WTC11 (cell line): ENCODE measurements around the gene FCHO1. TPM values are rescaled to one million over a fixed set of nuclear protein-coding genes. Genes with fewer than 3 reads are reported as not detected.

Experiments
- ATAC-seq: fragments of 200-7000 bp; cut with Tn5 transposase; 2 replicates; pipeline ENCODE4 v1.10.0; 2021; ENCODE audit warnings: mild to moderate bottlenecking, moderate library complexity
- CTCF ChIA-PET: fragments of 300-600 bp; sonication (Branson Sonifier 250); formaldehyde crosslinking; loops from one replicate; lab custom pipeline; 2021; ENCODE audit warnings: antibody characterized with exemption; lab: Charles Lee
- POLR2A ChIA-PET: fragments of 350-600 bp; sonication (Branson Sonifier 250); formaldehyde crosslinking; loops from one replicate; lab custom pipeline; 2021; ENCODE audit warnings: antibody characterized with exemption; lab: Charles Lee
- DNase-seq: peaks from one replicate; pipeline ENCODE4 v3.0.0; 2021; ENCODE audit warnings: low spot score
- H3K27ac Mint-ChIP-seq: 2 replicates; pipeline ENCODE4 v1.8.0; 2021; ENCODE audit warnings: mixed read lengths
- H3K27me3 Mint-ChIP-seq: 2 replicates; pipeline ENCODE4 v1.8.0; 2021; ENCODE audit warnings: low read depth, mild to moderate bottlenecking, moderate library complexity, mixed read lengths
- H3K36me3 Mint-ChIP-seq: 2 replicates; pipeline ENCODE4 v1.8.0; 2021; ENCODE audit warnings: mixed read lengths
- H3K4me1 Mint-ChIP-seq: 2 replicates; pipeline ENCODE4 v1.8.0; 2022; ENCODE audit warnings: mixed read lengths
- H3K4me3 Mint-ChIP-seq: 2 replicates; pipeline ENCODE4 v1.8.0; 2021; ENCODE audit warnings: mild to moderate bottlenecking, moderate library complexity, mixed read lengths
- H3K9me3 Mint-ChIP-seq: 2 replicates; pipeline ENCODE4 v1.8.0; 2021; ENCODE audit warnings: mixed read lengths
- AR ChIP-seq: fragments of 250-450 bp; sonication (Bioruptor Pico); IDR thresholded peaks from 2 replicates; pipeline ENCODE4 v1.9.0; 2021; ENCODE audit warnings: mild to moderate bottlenecking
- CDX4 ChIP-seq: fragments of 250-450 bp; sonication (Bioruptor Pico); IDR thresholded peaks from 2 replicates; pipeline ENCODE4 v1.9.0; 2021; ENCODE audit warnings: moderate library complexity, mild to moderate bottlenecking, inconsistent platforms, borderline replicate concordance
- FOXJ3 ChIP-seq: sonication (generic); formaldehyde crosslinking; IDR thresholded peaks from 2 replicates; pipeline ENCODE4 v1.9.0; 2021; ENCODE audit warnings: missing genetic modification reagents, mild to moderate bottlenecking, borderline replicate concordance
- FOXK1 ChIP-seq: sonication (generic); formaldehyde crosslinking; IDR thresholded peaks from 2 replicates; pipeline ENCODE4 v1.8.0; 2022; ENCODE audit warnings: mild to moderate bottlenecking, moderate library complexity, missing genetic modification reagents
- FOXP4 ChIP-seq: sonication (generic); formaldehyde crosslinking; IDR thresholded peaks from 2 replicates; pipeline ENCODE4 v1.8.0; 2022; ENCODE audit warnings: mild to moderate bottlenecking, missing genetic modification reagents
- MXD4 ChIP-seq: fragments of 250-450 bp; sonication (Bioruptor Pico); IDR thresholded peaks from 2 replicates; pipeline ENCODE4 v1.8.0; 2021; ENCODE audit warnings: mild to moderate bottlenecking, moderate library complexity, borderline replicate concordance
- NFATC4 ChIP-seq: fragments of 250-450 bp; sonication (Bioruptor Pico); IDR thresholded peaks from 2 replicates; pipeline ENCODE4 v1.9.0; 2021; ENCODE audit warnings: mild to moderate bottlenecking
- NR3C1 ChIP-seq: sonication (generic); formaldehyde crosslinking; conservative IDR thresholded peaks from 2 replicates; pipeline ENCODE4 v1.8.1; 2023; ENCODE audit warnings: low read depth, mild to moderate bottlenecking, missing genetic modification reagents
- PRRX2 ChIP-seq: fragments of 250-450 bp; sonication (Bioruptor Pico); IDR thresholded peaks from 2 replicates; pipeline ENCODE4 v1.8.0; 2021; ENCODE audit warnings: mild to moderate bottlenecking
- TEAD1 ChIP-seq: sonication (generic); formaldehyde crosslinking; IDR thresholded peaks from 2 replicates; pipeline ENCODE4 v1.8.0; 2022; ENCODE audit warnings: mild to moderate bottlenecking, missing genetic modification reagents
- ZNF232 ChIP-seq: sonication (generic); formaldehyde crosslinking; IDR thresholded peaks from 2 replicates; pipeline ENCODE4 v1.8.0; 2022; ENCODE audit warnings: mild to moderate bottlenecking, missing genetic modification reagents
- ZNF423 ChIP-seq: fragments of 250-450 bp; sonication (Bioruptor Pico); IDR thresholded peaks from 2 replicates; pipeline ENCODE4 v2.1.2; 2022; ENCODE audit warnings: mild to moderate bottlenecking, moderate library complexity
- total RNA-seq: library from RNA; stranded (reverse); gene quantifications from 3 replicates; pipeline ENCODE4 v1.2.3, GENCODE V29; 2021
- TF ChIP-seq, protein P1 (sequence below): sonication (generic); formaldehyde crosslinking; IDR thresholded peaks from 2 replicates; pipeline ENCODE4 v1.8.1; 2023; ENCODE audit warnings: mild to moderate bottlenecking, moderate library complexity, missing genetic modification reagents
- TF ChIP-seq, protein P2 (sequence below): fragments of 250-450 bp; sonication (Bioruptor Pico); IDR thresholded peaks from 2 replicates; pipeline ENCODE4 v1.9.0; 2021; ENCODE audit warnings: mild to moderate bottlenecking, borderline replicate concordance
- TF ChIP-seq, protein P3 (sequence below): sonication (generic); formaldehyde crosslinking; IDR thresholded peaks from 2 replicates; pipeline ENCODE4 v1.8.1; 2023; ENCODE audit warnings: mild to moderate bottlenecking, missing genetic modification reagents, moderate library complexity
- TF ChIP-seq, protein P4 (sequence below): fragments of 250-450 bp; sonication (Bioruptor Pico); IDR thresholded peaks from 2 replicates; pipeline ENCODE4 v1.9.0; 2021; ENCODE audit warnings: mild to moderate bottlenecking
- TF ChIP-seq, protein P5 (sequence below): sonication (generic); formaldehyde crosslinking; IDR thresholded peaks from 2 replicates; pipeline ENCODE4 v1.8.1; 2023; ENCODE audit warnings: mild to moderate bottlenecking, missing genetic modification reagents

The FCHO1 gene
- total RNA-seq, 1 experiment from 2014 or later = 26.8 TPM

GRCh38 chr19:17716309-17716929, 34.9 kb upstream of the FCHO1 start:
- TF ChIP-seq ZNF232 (CRISPR knock-in tag) (no peak), FOXJ3 (CRISPR knock-in tag) (no peak), FOXK1 (CRISPR knock-in tag) (no peak), FOXP4 (CRISPR knock-in tag) (no peak), MXD4 (CRISPR knock-in tag) (no peak), NFATC4 (CRISPR knock-in tag) (no peak), CDX4 (CRISPR knock-in tag) (no peak), ZNF423 (CRISPR knock-in tag) (no peak)
- TF ChIP-seq, protein P1, sequence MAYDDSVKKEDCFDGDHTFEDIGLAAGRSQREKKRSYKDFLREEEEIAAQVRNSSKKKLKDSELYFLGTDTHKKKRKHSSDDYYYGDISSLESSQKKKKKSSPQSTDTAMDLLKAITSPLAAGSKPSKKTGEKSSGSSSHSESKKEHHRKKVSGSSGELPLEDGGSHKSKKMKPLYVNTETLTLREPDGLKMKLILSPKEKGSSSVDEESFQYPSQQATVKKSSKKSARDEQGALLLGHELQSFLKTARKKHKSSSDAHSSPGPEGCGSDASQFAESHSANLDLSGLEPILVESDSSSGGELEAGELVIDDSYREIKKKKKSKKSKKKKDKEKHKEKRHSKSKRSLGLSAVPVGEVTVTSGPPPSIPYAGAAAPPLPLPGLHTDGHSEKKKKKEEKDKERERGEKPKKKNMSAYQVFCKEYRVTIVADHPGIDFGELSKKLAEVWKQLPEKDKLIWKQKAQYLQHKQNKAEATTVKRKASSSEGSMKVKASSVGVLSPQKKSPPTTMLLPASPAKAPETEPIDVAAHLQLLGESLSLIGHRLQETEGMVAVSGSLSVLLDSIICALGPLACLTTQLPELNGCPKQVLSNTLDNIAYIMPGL (CRISPR knock-in tag) = no peak
- TF ChIP-seq, protein P2, sequence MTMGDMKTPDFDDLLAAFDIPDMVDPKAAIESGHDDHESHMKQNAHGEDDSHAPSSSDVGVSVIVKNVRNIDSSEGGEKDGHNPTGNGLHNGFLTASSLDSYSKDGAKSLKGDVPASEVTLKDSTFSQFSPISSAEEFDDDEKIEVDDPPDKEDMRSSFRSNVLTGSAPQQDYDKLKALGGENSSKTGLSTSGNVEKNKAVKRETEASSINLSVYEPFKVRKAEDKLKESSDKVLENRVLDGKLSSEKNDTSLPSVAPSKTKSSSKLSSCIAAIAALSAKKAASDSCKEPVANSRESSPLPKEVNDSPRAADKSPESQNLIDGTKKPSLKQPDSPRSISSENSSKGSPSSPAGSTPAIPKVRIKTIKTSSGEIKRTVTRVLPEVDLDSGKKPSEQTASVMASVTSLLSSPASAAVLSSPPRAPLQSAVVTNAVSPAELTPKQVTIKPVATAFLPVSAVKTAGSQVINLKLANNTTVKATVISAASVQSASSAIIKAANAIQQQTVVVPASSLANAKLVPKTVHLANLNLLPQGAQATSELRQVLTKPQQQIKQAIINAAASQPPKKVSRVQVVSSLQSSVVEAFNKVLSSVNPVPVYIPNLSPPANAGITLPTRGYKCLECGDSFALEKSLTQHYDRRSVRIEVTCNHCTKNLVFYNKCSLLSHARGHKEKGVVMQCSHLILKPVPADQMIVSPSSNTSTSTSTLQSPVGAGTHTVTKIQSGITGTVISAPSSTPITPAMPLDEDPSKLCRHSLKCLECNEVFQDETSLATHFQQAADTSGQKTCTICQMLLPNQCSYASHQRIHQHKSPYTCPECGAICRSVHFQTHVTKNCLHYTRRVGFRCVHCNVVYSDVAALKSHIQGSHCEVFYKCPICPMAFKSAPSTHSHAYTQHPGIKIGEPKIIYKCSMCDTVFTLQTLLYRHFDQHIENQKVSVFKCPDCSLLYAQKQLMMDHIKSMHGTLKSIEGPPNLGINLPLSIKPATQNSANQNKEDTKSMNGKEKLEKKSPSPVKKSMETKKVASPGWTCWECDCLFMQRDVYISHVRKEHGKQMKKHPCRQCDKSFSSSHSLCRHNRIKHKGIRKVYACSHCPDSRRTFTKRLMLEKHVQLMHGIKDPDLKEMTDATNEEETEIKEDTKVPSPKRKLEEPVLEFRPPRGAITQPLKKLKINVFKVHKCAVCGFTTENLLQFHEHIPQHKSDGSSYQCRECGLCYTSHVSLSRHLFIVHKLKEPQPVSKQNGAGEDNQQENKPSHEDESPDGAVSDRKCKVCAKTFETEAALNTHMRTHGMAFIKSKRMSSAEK (CRISPR knock-in tag) = no peak
- TF ChIP-seq, protein P3, sequence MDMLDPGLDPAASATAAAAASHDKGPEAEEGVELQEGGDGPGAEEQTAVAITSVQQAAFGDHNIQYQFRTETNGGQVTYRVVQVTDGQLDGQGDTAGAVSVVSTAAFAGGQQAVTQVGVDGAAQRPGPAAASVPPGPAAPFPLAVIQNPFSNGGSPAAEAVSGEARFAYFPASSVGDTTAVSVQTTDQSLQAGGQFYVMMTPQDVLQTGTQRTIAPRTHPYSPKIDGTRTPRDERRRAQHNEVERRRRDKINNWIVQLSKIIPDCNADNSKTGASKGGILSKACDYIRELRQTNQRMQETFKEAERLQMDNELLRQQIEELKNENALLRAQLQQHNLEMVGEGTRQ (CRISPR knock-in tag) = no peak
- Mint-ChIP-seq H3K36me3 (peaks cover 3% of the 10 kb centered on the region), H3K9me3 (no peaks in the 10 kb centered on the region), H3K4me3 (no peak overlapping the region), H3K4me1 (peaks cover 25% of the 10 kb centered on the region), H3K27ac (no peak overlapping the region), H3K27me3 (no peaks in the 10 kb centered on the region)
- DNase-seq = no peak
- ChIA-PET CTCF (interaction anchor here (0.6 to 2.2 kb wide), 7 partner anchors 9 to 103 kb away, joined by 3 to 12 read pairs (median 5); no protein-coding TSS in a partner anchor), POLR2A (interaction anchor here (0.7 kb wide), 1 partner anchor 245 kb away, joined by 4 read pairs; no protein-coding TSS in a partner anchor)
- no peak for ATAC-seq

DNA sequence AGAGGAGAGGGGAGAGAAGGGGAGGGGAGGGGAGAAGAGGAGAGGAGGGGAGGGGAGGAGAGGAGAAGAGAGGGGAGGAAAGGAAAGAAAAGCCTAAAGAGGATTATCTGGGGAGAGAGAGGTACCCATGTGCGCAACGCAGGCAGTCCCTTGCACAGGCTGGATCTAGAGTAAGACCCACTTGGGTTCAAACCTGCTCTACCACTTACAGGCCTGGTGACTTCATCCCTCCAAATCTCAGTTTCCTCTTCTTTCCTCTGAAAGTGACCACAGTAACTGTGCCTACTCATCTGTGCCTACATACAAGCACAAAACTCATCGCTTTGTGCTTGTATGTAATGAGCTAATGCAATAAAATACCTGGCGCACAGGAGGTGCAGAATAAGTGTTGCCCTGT, 32.7 kb upstream of the FCHO1 start:
- CTCF ChIA-PET = interaction anchor here (1.3 to 3.3 kb wide), 4 partner anchors 12 to 56 kb away, joined by 4 to 17 read pairs (median 6); no protein-coding TSS in a partner anchor
- H3K36me3 Mint-ChIP-seq = peaks cover 5% of the 10 kb centered on the region
- TF ChIP-seq TEAD1 (CRISPR knock-in tag) (no peak), AR (CRISPR knock-in tag) (no peak), PRRX2 (CRISPR knock-in tag) (no peak), NR3C1 (CRISPR knock-in tag) (no peak)
- TF ChIP-seq, protein P4, sequence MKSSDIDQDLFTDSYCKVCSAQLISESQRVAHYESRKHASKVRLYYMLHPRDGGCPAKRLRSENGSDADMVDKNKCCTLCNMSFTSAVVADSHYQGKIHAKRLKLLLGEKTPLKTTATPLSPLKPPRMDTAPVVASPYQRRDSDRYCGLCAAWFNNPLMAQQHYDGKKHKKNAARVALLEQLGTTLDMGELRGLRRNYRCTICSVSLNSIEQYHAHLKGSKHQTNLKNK (CRISPR knock-in tag) = no peak
- TF ChIP-seq, protein P5, sequence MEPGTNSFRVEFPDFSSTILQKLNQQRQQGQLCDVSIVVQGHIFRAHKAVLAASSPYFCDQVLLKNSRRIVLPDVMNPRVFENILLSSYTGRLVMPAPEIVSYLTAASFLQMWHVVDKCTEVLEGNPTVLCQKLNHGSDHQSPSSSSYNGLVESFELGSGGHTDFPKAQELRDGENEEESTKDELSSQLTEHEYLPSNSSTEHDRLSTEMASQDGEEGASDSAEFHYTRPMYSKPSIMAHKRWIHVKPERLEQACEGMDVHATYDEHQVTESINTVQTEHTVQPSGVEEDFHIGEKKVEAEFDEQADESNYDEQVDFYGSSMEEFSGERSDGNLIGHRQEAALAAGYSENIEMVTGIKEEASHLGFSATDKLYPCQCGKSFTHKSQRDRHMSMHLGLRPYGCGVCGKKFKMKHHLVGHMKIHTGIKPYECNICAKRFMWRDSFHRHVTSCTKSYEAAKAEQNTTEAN (CRISPR knock-in tag) = no peak

More for the DNA sequence above, 32.7 kb upstream of the FCHO1 start:
- DNase-seq (no peak), ATAC-seq (no peak)
- POLR2A ChIA-PET = interaction anchor here (0.9 to 1.3 kb wide), 2 partner anchors 23 to 142 kb away, joined by 3 to 4 read pairs; no protein-coding TSS in a partner anchor
- Mint-ChIP-seq H3K27ac (peak overlapping the region; percentile 79), H3K27me3 (no peaks in the 10 kb centered on the region), H3K9me3 (no peaks in the 10 kb centered on the region), H3K4me3 (peak overlapping the region; percentile 85), H3K4me1 (peaks cover 27% of the 10 kb centered on the region)
